HG03460 (cell line): ENCODE measurements around the gene PCSK1N.
"Not testable (repeated sequence)": the region's sequence is repeated elsewhere in the genome, so short reads cannot be mapped to it uniquely, and the experiment has no call there.

Source experiments
- ATAC-seq: cut with Tn5 transposase; IDR thresholded peaks from one replicate; pipeline ENCODE4 v1.9.1; 2021; ENCODE audit not compliant: unreplicated experiment

Gene PCSK1N

GRCh38 chrX:48835524-48836329 lies at the start of gene PCSK1N:
TSS of gene PCSK1N (minus strand) at chrX:48835610. CDS start at chrX:48835532, 78 bp downstream.
- ATAC-seq = no peak

DNA sequence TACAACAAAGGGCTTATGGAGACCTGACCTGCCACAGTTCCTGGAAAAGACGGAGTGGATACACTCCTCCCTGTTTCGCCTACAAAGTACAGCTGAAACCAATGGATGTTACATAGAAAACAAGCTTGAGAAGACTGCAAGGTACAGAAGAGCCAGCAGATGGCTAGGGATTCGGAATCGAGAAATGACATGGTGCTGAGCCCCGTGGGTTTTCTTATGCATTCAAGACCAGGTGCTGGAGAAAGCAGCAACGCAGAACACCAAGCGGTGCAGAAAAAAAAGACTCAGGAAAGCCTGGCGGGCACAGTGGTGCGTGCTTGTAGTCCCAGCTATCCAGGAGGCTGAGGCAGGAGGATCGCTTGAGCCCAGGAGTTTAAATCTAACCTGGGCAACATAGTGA lies 48.3 kb upstream of the PCSK1N start:
- no peak for ATAC-seq

DNA sequence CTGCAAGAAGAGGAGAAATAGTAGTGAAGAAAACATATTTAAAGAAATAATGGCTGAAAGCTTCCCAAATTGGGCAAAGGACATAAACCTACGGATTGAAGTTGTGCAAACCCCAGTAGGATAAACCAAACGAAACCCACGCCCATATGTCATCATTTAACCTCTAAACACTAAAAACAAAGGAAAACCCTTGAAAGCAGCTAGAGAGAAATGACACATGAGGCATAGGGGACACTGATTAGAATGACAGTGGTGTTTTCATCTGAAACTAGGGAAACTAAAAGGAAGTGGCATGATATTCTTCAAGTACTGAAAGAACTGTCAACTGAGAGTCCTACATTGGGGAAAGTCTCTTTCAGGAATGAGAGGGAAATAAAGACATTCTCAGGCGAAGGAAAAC lies 41.5 kb upstream of the PCSK1N start:
- not testable (repeated sequence) for ATAC-seq

DNA sequence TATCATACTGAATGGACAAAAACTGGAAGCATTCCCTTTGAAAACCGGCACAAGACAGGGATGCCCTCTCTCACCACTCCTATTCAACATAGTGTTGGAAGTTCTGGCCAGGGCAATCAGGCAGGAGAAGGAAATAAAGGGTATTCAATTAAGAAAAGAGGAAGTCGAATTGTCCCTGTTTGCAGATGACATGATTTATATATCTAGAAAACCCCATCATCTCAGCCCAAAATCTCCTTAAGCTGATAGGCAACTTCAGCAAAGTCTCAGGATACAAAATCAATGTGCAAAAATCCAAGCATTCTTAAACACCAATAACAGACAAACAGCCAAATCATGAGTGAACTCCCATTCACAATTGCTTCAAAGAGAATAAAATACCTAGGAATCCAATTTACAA lies 36.6 kb upstream of the PCSK1N start:
- ATAC-seq = not testable (repeated sequence)

DNA sequence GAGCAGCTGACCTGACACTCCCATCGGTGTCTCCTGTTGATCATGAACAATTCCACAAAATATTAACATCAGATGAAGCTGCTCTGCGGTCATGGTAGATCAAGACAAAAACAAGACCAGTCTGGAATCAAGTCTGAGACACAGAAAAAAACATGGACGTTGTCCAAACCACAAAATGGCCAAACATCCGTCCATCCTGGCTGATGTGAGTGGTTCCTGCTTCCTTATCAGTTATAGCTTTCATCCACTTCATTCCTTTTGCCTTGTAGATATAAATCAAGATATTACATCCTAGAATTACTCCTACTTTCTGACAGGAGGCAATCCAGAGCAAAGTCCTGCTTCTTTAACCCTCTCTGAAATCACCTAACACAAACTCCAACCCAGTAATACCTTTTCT lies 28.8 kb upstream of the PCSK1N start:
- no peak for ATAC-seq

DNA sequence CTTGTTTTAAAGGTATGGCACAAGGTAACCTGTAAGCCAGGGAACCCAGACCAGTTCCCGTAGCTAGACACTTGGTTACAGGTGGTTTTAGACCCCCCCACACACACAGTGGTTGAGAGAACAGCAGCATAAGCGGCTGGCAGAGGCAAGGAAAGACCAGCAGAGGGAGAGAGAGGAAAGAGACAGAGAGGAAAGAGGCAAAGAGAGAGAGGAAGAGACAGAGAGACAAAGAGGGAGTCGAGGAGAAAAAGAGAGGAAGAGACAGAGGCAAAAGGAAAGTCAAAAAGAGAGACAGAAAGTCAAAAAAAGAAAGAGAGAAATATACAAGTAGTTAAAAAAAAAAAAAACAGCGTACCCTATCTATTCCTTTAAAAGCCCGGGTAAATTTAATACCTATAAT lies 19.5 kb upstream of the PCSK1N start:
- ATAC-seq = no peak

DNA sequence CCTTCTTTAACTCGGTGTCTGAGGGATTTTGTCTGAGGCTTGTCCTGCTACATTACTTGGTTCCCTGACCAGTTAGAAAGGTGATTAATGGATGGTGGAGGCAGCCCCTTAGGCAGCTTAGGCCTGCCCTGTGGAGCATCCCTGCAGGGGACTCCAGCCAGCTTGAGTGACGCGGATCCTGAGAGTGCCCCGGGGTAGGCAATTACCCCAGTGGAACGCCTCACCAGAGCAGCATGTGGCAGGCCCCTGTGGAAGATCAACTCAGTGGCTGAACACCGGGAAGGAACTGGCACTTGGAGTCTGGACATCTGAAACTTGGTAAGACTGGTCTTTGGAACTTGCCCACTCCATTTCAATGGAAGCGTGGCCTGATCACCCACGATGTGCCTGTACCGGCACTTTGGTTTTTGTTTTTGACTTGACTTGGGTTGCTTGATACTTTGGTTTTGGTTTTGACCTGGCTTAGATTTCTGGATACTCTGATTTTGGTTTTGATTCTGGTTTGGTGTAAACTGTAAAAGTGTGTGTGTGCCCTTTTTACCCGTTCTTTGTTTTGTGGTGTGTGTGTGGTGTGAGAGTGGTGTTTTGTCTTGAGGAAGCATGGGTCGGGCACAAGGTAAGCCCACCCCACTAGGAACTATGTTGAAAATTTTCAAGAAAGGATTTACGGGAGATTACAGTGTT lies 18.9 kb upstream of the PCSK1N start:
- ATAC-seq = not testable (repeated sequence)

DNA sequence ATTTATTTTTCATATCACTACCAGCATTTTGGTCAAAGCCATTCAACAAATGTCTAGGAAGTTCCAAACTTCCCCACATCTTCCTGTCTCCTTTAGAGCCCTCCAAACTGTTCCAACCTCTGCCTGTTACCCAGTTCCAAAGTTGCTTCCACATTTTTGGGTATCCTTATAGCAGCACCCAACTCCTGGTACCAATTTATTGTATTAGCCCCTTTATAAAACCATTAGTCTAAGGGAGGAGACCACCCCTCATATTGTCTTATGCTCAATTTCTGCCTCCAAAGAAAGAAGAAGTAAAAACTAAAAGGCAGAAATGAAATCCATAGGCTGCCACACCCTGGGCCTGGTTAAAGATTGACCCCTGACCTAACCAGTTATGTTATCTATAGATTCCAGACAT lies 18.1 kb upstream of the PCSK1N start:
- not testable (repeated sequence) for ATAC-seq

GRCh38 chrX:48852857-48853256 lies 17.4 kb upstream of the PCSK1N start:
- no peak for ATAC-seq

DNA sequence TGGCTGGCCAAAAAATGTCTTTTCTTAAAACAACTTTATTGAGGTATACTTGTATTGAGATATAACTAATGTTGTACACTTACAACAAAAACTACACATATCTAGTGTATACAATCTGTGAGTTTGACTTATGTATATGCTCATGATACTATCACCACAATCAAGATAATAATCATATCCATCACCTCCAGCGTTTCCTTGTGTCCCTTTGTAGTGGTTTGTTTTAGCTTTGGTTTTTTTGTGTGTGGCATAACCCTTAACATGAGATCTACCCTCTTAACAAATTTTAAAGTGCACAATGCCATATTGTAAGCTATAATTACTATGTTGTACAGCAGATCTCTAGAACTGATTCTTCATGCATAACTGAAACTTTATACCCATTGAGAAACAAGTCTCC lies 13.4 kb upstream of the PCSK1N start:
- ATAC-seq = no peak

DNA sequence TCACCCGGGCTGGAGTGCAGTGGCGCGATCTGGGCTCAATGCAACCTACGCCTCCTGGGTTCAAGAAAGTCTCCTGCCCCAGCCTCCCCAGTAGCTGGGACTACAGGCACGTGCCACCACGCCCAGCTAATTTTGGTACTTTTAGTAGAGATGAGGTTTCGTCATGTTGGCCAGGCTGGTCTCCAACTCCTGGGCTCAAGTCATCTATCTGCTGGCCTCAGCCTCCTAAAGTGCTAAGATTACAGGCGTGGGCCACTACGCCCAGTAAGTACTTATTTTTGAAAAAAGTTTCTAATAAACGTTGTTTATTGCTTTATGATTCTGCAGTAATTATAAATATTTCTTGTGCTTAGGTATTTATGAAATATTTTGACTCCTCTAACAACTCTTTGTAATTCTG lies 4.3 kb upstream of the PCSK1N start:
- ATAC-seq = no peak

- no peak for ATAC-seq
These were observed 1.1 kb downstream of the PCSK1N start for GRCh38 chrX:48834383-48834709.

DNA sequence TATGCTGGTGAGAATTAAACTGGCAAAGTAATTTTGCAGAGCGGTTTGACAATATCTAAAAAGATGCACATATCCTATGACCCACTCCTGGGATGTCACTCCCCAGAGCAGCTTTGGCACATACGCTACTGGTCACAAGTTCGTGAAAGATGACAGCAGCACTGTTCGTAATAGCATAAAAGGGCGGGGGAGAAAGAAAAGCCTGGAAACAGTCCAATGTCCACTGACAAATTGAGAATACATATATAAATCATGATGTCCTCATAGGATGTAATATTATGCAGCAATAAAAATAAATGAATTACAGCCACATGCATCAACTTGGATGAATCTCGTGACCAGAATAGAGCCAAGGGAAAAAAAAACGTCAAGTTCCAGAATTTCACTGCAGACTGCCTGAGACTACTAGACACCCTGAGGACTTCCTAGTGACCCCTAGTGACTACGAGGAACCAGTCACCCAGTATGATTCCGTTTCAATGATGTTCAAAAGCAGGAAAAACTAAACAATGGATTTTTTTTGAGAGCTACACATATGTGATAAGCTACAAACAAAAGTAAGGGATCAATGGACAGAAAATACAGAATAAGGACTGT lies 1.8 kb downstream of the PCSK1N start:
- ATAC-seq = no peak

DNA sequence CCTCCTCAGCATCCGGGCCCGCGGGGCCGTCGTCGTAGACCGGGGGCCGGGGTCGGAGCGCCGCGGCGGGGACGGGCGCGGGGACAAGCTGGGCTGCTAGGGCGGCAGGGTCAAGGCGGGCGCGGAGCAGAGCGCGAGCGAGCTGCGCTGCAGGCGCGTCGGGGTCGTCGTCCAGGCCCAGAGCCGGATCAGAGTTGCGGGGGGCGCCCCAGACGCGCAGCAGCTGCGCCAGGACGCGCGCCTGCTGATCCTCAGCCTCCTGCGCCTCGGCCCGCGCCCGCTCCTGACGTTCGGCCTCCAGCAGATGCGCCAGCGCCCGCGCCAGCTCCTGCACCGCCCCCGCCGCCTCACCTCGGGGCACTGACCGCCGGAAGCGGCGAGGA lies 3.5 kb downstream of the PCSK1N start:
- no peak for ATAC-seq

GRCh38 chrX:48831136-48831908 lies 4.1 kb downstream of the PCSK1N start:
- ATAC-seq = no peak

- no peak for ATAC-seq
These were observed 6.2 kb downstream of the PCSK1N start for GRCh38 chrX:48829016-48829735.

GRCh38 chrX:48827654-48827968 lies 7.8 kb downstream of the PCSK1N start:
- no peak for ATAC-seq

DNA sequence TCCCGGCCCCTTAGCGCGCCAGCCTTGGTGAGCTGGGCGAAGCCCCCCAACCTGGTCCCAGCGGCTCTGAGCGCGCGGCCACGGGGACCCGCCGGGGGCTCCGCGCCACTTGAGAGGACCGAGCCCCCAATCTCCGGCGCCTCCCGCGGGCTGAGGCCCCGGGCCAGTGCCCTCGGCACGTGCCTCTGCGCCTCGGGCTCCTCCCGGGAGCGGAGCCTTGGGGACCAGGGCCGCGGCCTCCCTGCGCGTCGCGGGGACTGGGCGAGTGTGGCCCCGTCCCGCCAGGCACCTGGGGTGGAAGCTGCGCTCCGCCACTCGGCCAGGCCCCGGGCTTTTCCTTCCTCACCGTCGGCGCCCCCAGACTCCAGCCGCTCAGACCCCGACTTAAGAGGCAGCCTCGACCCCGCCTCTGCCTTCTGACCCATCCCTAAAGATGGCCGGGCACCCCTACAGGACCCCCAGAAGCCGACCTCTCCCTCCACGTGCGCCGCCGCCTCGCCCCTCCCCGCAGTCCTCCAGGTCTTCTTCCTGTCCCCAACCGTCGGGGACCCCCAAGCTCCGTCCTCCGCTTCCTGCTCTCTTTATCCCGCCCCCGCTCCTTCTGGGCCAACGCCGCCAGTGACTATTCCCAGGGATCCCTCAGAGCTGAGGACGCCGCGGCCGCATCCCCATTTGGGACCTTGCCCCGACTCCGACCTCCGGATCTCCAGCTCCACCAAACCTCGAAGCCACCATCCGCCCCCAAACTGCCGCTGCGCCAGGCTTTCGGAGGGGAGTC lies 8.3 kb downstream of the PCSK1N start:
- no peak for ATAC-seq

GRCh38 chrX:48826135-48826875 lies 9.1 kb downstream of the PCSK1N start, which contains the start of gene ERAS:
TSS of gene ERAS (plus strand) at chrX:48826513. CDS start at chrX:48829124, 2,611 bp downstream.
- no peak for ATAC-seq
